GM12878 (cell line): ENCODE measurements around the gene FOXF1. TPM values are rescaled to one million over a fixed set of nuclear protein-coding genes. Genes with fewer than 3 reads are reported as not detected.

Experiments used
- ATAC-seq: fragments of 200-7000 bp; cut with Tn5 transposase; 3 replicates; pipeline ENCODE4 v1.9.1; 2020; ENCODE audit warnings: mild to moderate bottlenecking, moderate library complexity
- BruUV-seq: library from RNA; stranded (reverse); fragments of 400-500 nt; replicated peaks from 2 replicates; lab custom pipeline; 2021; lab: Mats Ljungman, UMichigan
- CTCF ChIA-PET: fragments of 300-600 bp; sonication (Branson Sonifier 250); formaldehyde crosslinking; extraction: SDS; loops from one replicate; lab custom pipeline; 2021; ENCODE audit warnings: inconsistent platforms; lab: Yijun Ruan, JAX
- POLR2A ChIA-PET: fragments of 350-600 bp; formaldehyde crosslinking; extraction: SDS; loops from one replicate; lab custom pipeline; 2021; ENCODE audit warnings: inconsistent platforms; lab: Charles Lee
- RAD21 ChIA-PET: fragments of 300-600 bp; sonication (Branson Sonifier 250); formaldehyde crosslinking; loops from one replicate; lab custom pipeline; 2023; ENCODE audit warnings: antibody characterized with exemption; ENCODE audit not compliant: unreplicated experiment; lab: Charles Lee
- SMC1A ChIA-PET: fragments of 300-600 bp; sonication (Branson Sonifier 250); formaldehyde crosslinking; loops from one replicate; lab custom pipeline; 2023; ENCODE audit not compliant: unreplicated experiment, uncharacterized antibody; lab: Charles Lee
- DNase-seq: peaks from one replicate; pipeline ENCODE4 v3.0.0-alpha.2; 2011; ENCODE audit warnings: low read depth, low spot score
- FAIRE-seq: peaks from 3 replicates; lab custom pipeline; 2011; peaks lifted over from hg19 to GRCh38; lab: Jason Lieb, UNC
- H2AFZ ChIP-seq: 2 replicates; pipeline ENCODE4 v1.6.0; 2011; ENCODE audit warnings: low read depth, low read length, control low read depth; ENCODE audit not compliant: control insufficient read depth
- H3K27ac ChIP-seq: 2 replicates; pipeline ENCODE4 v1.5.1; 2011; ENCODE audit warnings: control low read depth; ENCODE audit not compliant: control insufficient read depth, insufficient read depth
- H3K27me3 ChIP-seq, 2 experiments: replicated peaks in 1 of 2; 2 replicates each; pipeline versions ENCODE4 v1.6.0 to v1.6.1; 2011; ENCODE audit warnings: low read length in 1 of 2; ENCODE audit not compliant: control insufficient read depth in 2 of 2, insufficient read depth in 2 of 2
- H3K36me3 ChIP-seq, 2 experiments: 2 replicates each; pipeline ENCODE4 v1.5.1; 2011; ENCODE audit warnings: low read length in 1 of 2; ENCODE audit not compliant: control insufficient read depth in 2 of 2, insufficient read depth in 2 of 2
- H3K4me1 ChIP-seq: 2 replicates; pipeline ENCODE4 v1.6.1; 2011; ENCODE audit warnings: mild to moderate bottlenecking, low read length, moderate library complexity, mixed read lengths; ENCODE audit not compliant: control insufficient read depth, insufficient read depth
- H3K4me2 ChIP-seq: 2 replicates; pipeline ENCODE4 v1.6.0; 2011; ENCODE audit warnings: control low read depth; ENCODE audit not compliant: control insufficient read depth, insufficient read depth
- H3K4me3 ChIP-seq: fragments of 200-600 bp; sonication (generic); 2 replicates; pipeline ENCODE4 v1.5.1; 2016
- H3K79me2 ChIP-seq: 2 replicates; pipeline ENCODE4 v1.6.0; 2011; ENCODE audit warnings: low read length; ENCODE audit not compliant: control insufficient read depth, insufficient read depth
- H3K9ac ChIP-seq: 2 replicates; pipeline ENCODE4 v1.8.0; 2011; ENCODE audit warnings: low read length, control low read depth, mixed read lengths; ENCODE audit not compliant: control insufficient read depth, insufficient read depth
- H3K9me3 ChIP-seq: replicated peaks from 3 replicates; pipeline ENCODE4 v1.5.1; 2011; ENCODE audit warnings: mild to moderate bottlenecking, low read length; ENCODE audit not compliant: control insufficient read depth, insufficient read depth
- H4K20me1 ChIP-seq: 2 replicates; pipeline ENCODE4 v1.6.0; 2011; ENCODE audit not compliant: control insufficient read depth, insufficient read depth
- BCL11A ChIP-seq: IDR thresholded peaks from 2 replicates; pipeline ENCODE4 v1.6.1; 2011; ENCODE audit warnings: low read depth, low read length
- IRF4 ChIP-seq: IDR thresholded peaks from 2 replicates; pipeline ENCODE4 v1.6.1; 2011; ENCODE audit warnings: low read depth, low read length
- JUND ChIP-seq: IDR thresholded peaks from 2 replicates; pipeline ENCODE4 v1.6.1; 2012; ENCODE audit warnings: low read depth, mild to moderate bottlenecking, low read length, improper control_type of control experiment, moderate library complexity
- MEF2A ChIP-seq: IDR thresholded peaks from 2 replicates; pipeline ENCODE4 v1.6.1; 2011; ENCODE audit warnings: low read depth, mild to moderate bottlenecking, low read length, moderate library complexity; ENCODE audit not compliant: insufficient read depth
- NR2C2 ChIP-seq: IDR thresholded peaks from 2 replicates; pipeline ENCODE4 v1.6.1; 2011; ENCODE audit warnings: borderline replicate concordance, low read depth; ENCODE audit not compliant: control insufficient read depth, insufficient read length
- SIX5 ChIP-seq: IDR thresholded peaks from 2 replicates; pipeline ENCODE4 v1.6.1; 2011; ENCODE audit warnings: mild to moderate bottlenecking, low read depth, low read length, moderate library complexity; ENCODE audit not compliant: severe bottlenecking
- SMAD5 ChIP-seq: IDR thresholded peaks from 2 replicates; pipeline ENCODE4 v1.6.1; 2016; ENCODE audit warnings: antibody characterized with exemption, low read depth
- SPI1 ChIP-seq: IDR thresholded peaks from 2 replicates; pipeline ENCODE4 v1.6.1; 2011; ENCODE audit warnings: low read depth, mild to moderate bottlenecking, low read length, moderate library complexity, borderline replicate concordance; ENCODE audit not compliant: insufficient read depth
- TAF1 ChIP-seq: IDR thresholded peaks from 2 replicates; pipeline ENCODE4 v1.6.1; 2011; ENCODE audit warnings: mild to moderate bottlenecking, low read depth, low read length, borderline replicate concordance
- ZBED1 ChIP-seq: IDR thresholded peaks from 2 replicates; pipeline ENCODE4 v1.6.1; 2016; ENCODE audit warnings: borderline replicate concordance
- ZSCAN29 ChIP-seq: fragments of 450-650 bp; IDR thresholded peaks from 2 replicates; pipeline ENCODE4 v1.6.1; 2017; ENCODE audit warnings: mild to moderate bottlenecking, moderate library complexity
- WGBS: methylation state at CpG from one replicate; pipeline ENCODE4 v1.1.6; 2016; ENCODE audit warnings: low lambda C conversion rate; ENCODE audit not compliant: insufficient replicate concordance, insufficient coverage; ENCODE audit errors: missing lambda C conversion rate; 5-methylcytosine and 5-hydroxymethylcytosine counted together
- in situ Hi-C: fragments of 300-500 bp; cut with MboI; formaldehyde crosslinking; loops from 9 replicates; pipeline ENCODE4 v1.14.3; 2018; ENCODE audit warnings: mixed read lengths
- intact Hi-C: fragments of 100-400 bp; cut with micrococcal nuclease; formaldehyde crosslinking; loops from one replicate; pipeline ENCODE4 v1.14.2; 2022; ENCODE audit not compliant: unreplicated experiment
- polyA plus RNA-seq, 11 experiments: library from polyadenylated mRNA; depleted of rRNA in 4 of 11; unstranded in 6 of 11; stranded (reverse) in 5 of 11; fragments of >200 nt; fragmentation: Nextera tagmentation in 4 of 11; fragmentation: Illumina TruSeq in 1 of 11; extraction: Ambion mirVana in 4 of 11; extraction: Trizol in 1 of 11; gene quantifications; 1 replicate in 1 of 11; 2 replicates in 10 of 11; pipeline versions ENCODE4 v1.2.1 to v1.2.3, GENCODE V29; 2011 to 2016; ENCODE audit warnings: inconsistent platforms in 2 of 11, missing spikeins in 2 of 11, low read depth in 1 of 11
- total RNA-seq, 4 experiments: library from RNA; depleted of rRNA in 3 of 4; stranded (reverse); fragments of >200 nt in 3 of 4; fragmentation: Illumina TruSeq in 1 of 4; extraction: Trizol in 1 of 4; gene quantifications; 2 replicates each; pipeline versions ENCODE4 v1.2.1 to v1.2.3, GENCODE V29; 2013 to 2021
- TF ChIP-seq, protein P1 (sequence below): IDR thresholded peaks from 2 replicates; pipeline ENCODE4 v1.6.1; 2012; ENCODE audit warnings: low read length, inconsistent platforms
- TF ChIP-seq, protein P2 (sequence below): fragments of 450-650 bp; IDR thresholded peaks from 2 replicates; pipeline ENCODE4 v1.6.1; 2017; ENCODE audit warnings: mild to moderate bottlenecking, moderate library complexity
- TF ChIP-seq, protein P3 (sequence below): fragments of 450-650 bp; IDR thresholded peaks from 2 replicates; pipeline ENCODE4 v1.6.1; 2016; ENCODE audit warnings: mild to moderate bottlenecking, moderate library complexity, borderline replicate concordance

FOXF1 gene
- total and polyA plus RNA-seq, 10 of the 15 experiments (the other 5 are each of a cell fraction or from before 2014, with no cell fraction given), result 0.01 TPM; not detected in 9

DNA sequence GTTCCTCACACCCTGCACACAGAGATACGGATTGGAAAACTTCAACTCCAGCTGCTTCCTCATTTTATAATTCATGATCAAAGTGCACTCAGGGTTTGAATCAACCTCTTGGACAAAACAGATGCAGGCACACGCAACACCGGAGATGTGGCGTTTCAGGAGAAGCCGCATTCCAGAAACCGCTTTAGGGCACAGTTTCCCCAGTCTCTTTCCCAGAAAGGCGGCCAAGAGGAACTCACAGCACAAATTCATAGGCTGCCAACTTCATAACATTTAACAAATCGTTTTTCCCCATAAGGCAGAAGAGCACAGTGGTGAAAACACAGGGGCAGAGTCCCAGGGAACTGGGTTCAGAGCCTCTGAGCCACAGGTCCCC lies 36.3 kb downstream of the FOXF1 start:
- in situ Hi-C loops, result no loop called here
- TF ChIP-seq SMAD5 (no peak), MEF2A (no peak), JUND (no peak), IRF4 (no peak), SIX5 (no peak), NR2C2 (no peak), ZSCAN29 (no peak), SPI1 (no peak), BCL11A (no peak), TAF1 (no peak), ZBED1 (no peak)
- TF ChIP-seq, protein P1, sequence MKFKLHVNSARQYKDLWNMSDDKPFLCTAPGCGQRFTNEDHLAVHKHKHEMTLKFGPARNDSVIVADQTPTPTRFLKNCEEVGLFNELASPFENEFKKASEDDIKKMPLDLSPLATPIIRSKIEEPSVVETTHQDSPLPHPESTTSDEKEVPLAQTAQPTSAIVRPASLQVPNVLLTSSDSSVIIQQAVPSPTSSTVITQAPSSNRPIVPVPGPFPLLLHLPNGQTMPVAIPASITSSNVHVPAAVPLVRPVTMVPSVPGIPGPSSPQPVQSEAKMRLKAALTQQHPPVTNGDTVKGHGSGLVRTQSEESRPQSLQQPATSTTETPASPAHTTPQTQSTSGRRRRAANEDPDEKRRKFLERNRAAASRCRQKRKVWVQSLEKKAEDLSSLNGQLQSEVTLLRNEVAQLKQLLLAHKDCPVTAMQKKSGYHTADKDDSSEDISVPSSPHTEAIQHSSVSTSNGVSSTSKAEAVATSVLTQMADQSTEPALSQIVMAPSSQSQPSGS, result no peak
- TF ChIP-seq, protein P2, sequence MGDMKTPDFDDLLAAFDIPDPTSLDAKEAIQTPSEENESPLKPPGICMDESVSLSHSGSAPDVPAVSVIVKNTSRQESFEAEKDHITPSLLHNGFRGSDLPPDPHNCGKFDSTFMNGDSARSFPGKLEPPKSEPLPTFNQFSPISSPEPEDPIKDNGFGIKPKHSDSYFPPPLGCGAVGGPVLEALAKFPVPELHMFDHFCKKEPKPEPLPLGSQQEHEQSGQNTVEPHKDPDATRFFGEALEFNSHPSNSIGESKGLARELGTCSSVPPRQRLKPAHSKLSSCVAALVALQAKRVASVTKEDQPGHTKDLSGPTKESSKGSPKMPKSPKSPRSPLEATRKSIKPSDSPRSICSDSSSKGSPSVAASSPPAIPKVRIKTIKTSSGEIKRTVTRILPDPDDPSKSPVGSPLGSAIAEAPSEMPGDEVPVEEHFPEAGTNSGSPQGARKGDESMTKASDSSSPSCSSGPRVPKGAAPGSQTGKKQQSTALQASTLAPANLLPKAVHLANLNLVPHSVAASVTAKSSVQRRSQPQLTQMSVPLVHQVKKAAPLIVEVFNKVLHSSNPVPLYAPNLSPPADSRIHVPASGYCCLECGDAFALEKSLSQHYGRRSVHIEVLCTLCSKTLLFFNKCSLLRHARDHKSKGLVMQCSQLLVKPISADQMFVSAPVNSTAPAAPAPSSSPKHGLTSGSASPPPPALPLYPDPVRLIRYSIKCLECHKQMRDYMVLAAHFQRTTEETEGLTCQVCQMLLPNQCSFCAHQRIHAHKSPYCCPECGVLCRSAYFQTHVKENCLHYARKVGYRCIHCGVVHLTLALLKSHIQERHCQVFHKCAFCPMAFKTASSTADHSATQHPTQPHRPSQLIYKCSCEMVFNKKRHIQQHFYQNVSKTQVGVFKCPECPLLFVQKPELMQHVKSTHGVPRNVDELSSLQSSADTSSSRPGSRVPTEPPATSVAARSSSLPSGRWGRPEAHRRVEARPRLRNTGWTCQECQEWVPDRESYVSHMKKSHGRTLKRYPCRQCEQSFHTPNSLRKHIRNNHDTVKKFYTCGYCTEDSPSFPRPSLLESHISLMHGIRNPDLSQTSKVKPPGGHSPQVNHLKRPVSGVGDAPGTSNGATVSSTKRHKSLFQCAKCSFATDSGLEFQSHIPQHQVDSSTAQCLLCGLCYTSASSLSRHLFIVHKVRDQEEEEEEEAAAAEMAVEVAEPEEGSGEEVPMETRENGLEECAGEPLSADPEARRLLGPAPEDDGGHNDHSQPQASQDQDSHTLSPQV, result no peak
- TF ChIP-seq, protein P3, sequence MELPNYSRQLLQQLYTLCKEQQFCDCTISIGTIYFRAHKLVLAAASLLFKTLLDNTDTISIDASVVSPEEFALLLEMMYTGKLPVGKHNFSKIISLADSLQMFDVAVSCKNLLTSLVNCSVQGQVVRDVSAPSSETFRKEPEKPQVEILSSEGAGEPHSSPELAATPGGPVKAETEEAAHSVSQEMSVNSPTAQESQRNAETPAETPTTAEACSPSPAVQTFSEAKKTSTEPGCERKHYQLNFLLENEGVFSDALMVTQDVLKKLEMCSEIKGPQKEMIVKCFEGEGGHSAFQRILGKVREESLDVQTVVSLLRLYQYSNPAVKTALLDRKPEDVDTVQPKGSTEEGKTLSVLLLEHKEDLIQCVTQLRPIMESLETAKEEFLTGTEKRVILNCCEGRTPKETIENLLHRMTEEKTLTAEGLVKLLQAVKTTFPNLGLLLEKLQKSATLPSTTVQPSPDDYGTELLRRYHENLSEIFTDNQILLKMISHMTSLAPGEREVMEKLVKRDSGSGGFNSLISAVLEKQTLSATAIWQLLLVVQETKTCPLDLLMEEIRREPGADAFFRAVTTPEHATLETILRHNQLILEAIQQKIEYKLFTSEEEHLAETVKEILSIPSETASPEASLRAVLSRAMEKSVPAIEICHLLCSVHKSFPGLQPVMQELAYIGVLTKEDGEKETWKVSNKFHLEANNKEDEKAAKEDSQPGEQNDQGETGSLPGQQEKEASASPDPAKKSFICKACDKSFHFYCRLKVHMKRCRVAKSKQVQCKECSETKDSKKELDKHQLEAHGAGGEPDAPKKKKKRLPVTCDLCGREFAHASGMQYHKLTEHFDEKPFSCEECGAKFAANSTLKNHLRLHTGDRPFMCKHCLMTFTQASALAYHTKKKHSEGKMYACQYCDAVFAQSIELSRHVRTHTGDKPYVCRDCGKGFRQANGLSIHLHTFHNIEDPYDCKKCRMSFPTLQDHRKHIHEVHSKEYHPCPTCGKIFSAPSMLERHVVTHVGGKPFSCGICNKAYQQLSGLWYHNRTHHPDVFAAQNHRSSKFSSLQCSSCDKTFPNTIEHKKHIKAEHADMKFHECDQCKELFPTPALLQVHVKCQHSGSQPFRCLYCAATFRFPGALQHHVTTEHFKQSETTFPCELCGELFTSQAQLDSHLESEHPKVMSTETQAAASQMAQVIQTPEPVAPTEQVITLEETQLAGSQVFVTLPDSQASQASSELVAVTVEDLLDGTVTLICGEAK, result no peak

More for the DNA sequence above, 36.3 kb downstream of the FOXF1 start:
- Histone ChIP-seq H3K9ac (no peak overlapping the region), H3K4me3 (no peak overlapping the region), H3K4me2 (no peak overlapping the region), H3K27me3 (no peaks in the 10 kb centered on the region), H3K4me1 (no peaks in the 10 kb centered on the region), H4K20me1 (no peaks in the 10 kb centered on the region), H3K27ac (no peak overlapping the region), H3K79me2 (no peaks in the 10 kb centered on the region), H2AFZ (no peak overlapping the region), H3K36me3 (peaks cover 2 to 12% of the 10 kb centered on the region in 2 experiments), H3K9me3 (no peaks in the 10 kb centered on the region)
- BruUV-seq, result no TSS peak
- ChIA-PET POLR2A (no interaction called here), SMC1A (no interaction called here), RAD21 (no interaction called here), CTCF (no interaction called here)
- ATAC-seq, result no peak
- DNase-seq, result no peak
- 86% methylated on average over 8 of the region's 8 CpGs for WGBS
- intact Hi-C loops, result no loop called here
- no peak for FAIRE-seq
